HEK293 (cell line): ENCODE measurements around the gene CSNK1E.
A peak's percentile ranks its signal among the peaks of the same experiment; 100 is the strongest.

ENCODE experiments used
- CTCF ChIA-PET: fragments of 350-600 bp; formaldehyde crosslinking; extraction: SDS; loops from one replicate; lab custom pipeline; 2021; ENCODE audit warnings: antibody characterized with exemption; lab: Yijun Ruan, JAX
- POLR2A ChIA-PET: fragments of 300-600 bp; formaldehyde crosslinking; extraction: SDS; loops from one replicate; lab custom pipeline; 2020; ENCODE audit warnings: antibody characterized with exemption, inconsistent platforms; lab: Yijun Ruan, JAX
- H3K27ac ChIP-seq: fragments of 200-500 bp; sonication (Bioruptor generic); 2 replicates; pipeline ENCODE4 v1.5.1; 2014; ENCODE audit warnings: low read depth, low read length, control low read depth, inconsistent platforms; ENCODE audit errors: extremely low read depth
- H3K36me3 ChIP-seq, 2 experiments: fragments of 200-500 bp in 1 of 2; sonication (Bioruptor generic) in 1 of 2; 1 replicate in 1 of 2; 2 replicates in 1 of 2; pipeline ENCODE4 v1.5.1; 2014 to 2017; ENCODE audit warnings: inconsistent platforms in 2 of 2, low read length in 2 of 2; ENCODE audit not compliant: control insufficient read depth in 2 of 2, insufficient read depth in 1 of 2
- H3K4me1 ChIP-seq: fragments of 200-500 bp; sonication (Bioruptor generic); 2 replicates; pipeline ENCODE4 v1.5.1; 2014; ENCODE audit warnings: mild to moderate bottlenecking, low read length, inconsistent platforms; ENCODE audit not compliant: control insufficient read depth, insufficient read depth
- H3K4me3 ChIP-seq: 2 replicates; pipeline ENCODE4 v1.5.1; 2011; ENCODE audit warnings: low read depth, mild to moderate bottlenecking, control low read depth, low read length, moderate library complexity
- H3K9me3 ChIP-seq: fragments of 200-500 bp; sonication (Bioruptor generic); 2 replicates; pipeline ENCODE4 v1.5.1; 2014; ENCODE audit warnings: low read depth, low read length, inconsistent platforms; ENCODE audit not compliant: control insufficient read depth, insufficient read depth
- BCL11A ChIP-seq: fragments of 450-650 bp; formaldehyde crosslinking; IDR thresholded peaks from 2 replicates; pipeline ENCODE4 v1.5.1; 2016; ENCODE audit warnings: low read depth, missing biosample characterization, missing genetic modification characterization
- GLIS1 ChIP-seq: fragments of 450-650 bp; formaldehyde crosslinking; IDR thresholded peaks from 2 replicates; pipeline ENCODE4 v1.5.1; 2016; ENCODE audit warnings: missing biosample characterization, missing genetic modification characterization
- KLF16 ChIP-seq: fragments of 450-650 bp; formaldehyde crosslinking; IDR thresholded peaks from 2 replicates; pipeline ENCODE4 v1.5.1; 2017; ENCODE audit warnings: missing biosample characterization, missing genetic modification characterization
- ZBTB44 ChIP-seq: fragments of 450-650 bp; IDR thresholded peaks from 2 replicates; pipeline ENCODE4 v1.5.1; 2018; ENCODE audit warnings: missing biosample characterization, mild to moderate bottlenecking, missing genetic modification characterization
- ZEB2 ChIP-seq: fragments of 450-650 bp; formaldehyde crosslinking; IDR thresholded peaks from 2 replicates; pipeline ENCODE4 v1.5.1; 2016; ENCODE audit warnings: missing biosample characterization, missing genetic modification characterization
- ZNF133 ChIP-seq: fragments of 450-650 bp; formaldehyde crosslinking; IDR thresholded peaks from 2 replicates; pipeline ENCODE4 v1.5.1; 2016; ENCODE audit warnings: missing biosample characterization, missing genetic modification characterization
- ZNF23 ChIP-seq: fragments of 450-650 bp; formaldehyde crosslinking; IDR thresholded peaks from 2 replicates; pipeline ENCODE4 v1.5.1; 2016; ENCODE audit warnings: missing biosample characterization, missing genetic modification characterization, borderline replicate concordance
- ZNF335 ChIP-seq: fragments of 450-650 bp; formaldehyde crosslinking; conservative IDR thresholded peaks from 2 replicates; pipeline ENCODE4 v1.5.1; 2016; ENCODE audit warnings: missing biosample characterization, missing genetic modification characterization
- ZNF366 ChIP-seq: fragments of 450-650 bp; formaldehyde crosslinking; conservative IDR thresholded peaks from 2 replicates; pipeline ENCODE4 v1.5.1; 2016; ENCODE audit warnings: missing biosample characterization, missing genetic modification characterization
- ZNF571 ChIP-seq: fragments of 450-650 bp; formaldehyde crosslinking; IDR thresholded peaks from 2 replicates; pipeline ENCODE4 v1.5.0; 2017; ENCODE audit warnings: missing biosample characterization, missing genetic modification characterization
- ZNF623 ChIP-seq: fragments of 450-650 bp; formaldehyde crosslinking; IDR thresholded peaks from 2 replicates; pipeline ENCODE4 v1.5.1; 2016; ENCODE audit warnings: missing biosample characterization, missing genetic modification characterization
- ZNF629 ChIP-seq: fragments of 450-650 bp; formaldehyde crosslinking; IDR thresholded peaks from 2 replicates; pipeline ENCODE4 v1.5.1; 2017; ENCODE audit warnings: missing biosample characterization, missing genetic modification characterization
- ZNF701 ChIP-seq: fragments of 450-650 bp; formaldehyde crosslinking; IDR thresholded peaks from 2 replicates; pipeline ENCODE4 v1.5.1; 2016; ENCODE audit warnings: missing biosample characterization, missing genetic modification characterization
- ZNF747 ChIP-seq: fragments of 450-650 bp; formaldehyde crosslinking; IDR thresholded peaks from 2 replicates; pipeline ENCODE4 v1.5.1; 2016; ENCODE audit warnings: missing biosample characterization, missing genetic modification characterization
- ZNF791 ChIP-seq: fragments of 450-650 bp; formaldehyde crosslinking; IDR thresholded peaks from 2 replicates; pipeline ENCODE4 v1.5.1; 2016; ENCODE audit warnings: missing biosample characterization, missing genetic modification characterization
- ZNF830 ChIP-seq: fragments of 450-650 bp; IDR thresholded peaks from 2 replicates; pipeline ENCODE4 v1.5.0; 2018; ENCODE audit warnings: missing biosample characterization, missing genetic modification characterization, low read depth, mild to moderate bottlenecking, moderate library complexity
- ZSCAN4 ChIP-seq: fragments of 450-650 bp; formaldehyde crosslinking; IDR thresholded peaks from 2 replicates; pipeline ENCODE4 v1.5.1; 2017; ENCODE audit warnings: missing biosample characterization, missing genetic modification characterization
- TF ChIP-seq, protein P1 (sequence below): fragments of 450-650 bp; IDR thresholded peaks from 2 replicates; pipeline ENCODE4 v1.5.1; 2018; ENCODE audit warnings: missing biosample characterization, missing genetic modification characterization
- TF ChIP-seq, protein P2 (sequence below): fragments of 450-650 bp; formaldehyde crosslinking; IDR thresholded peaks from 2 replicates; pipeline ENCODE4 v1.5.1; 2017; ENCODE audit warnings: missing biosample characterization, missing genetic modification characterization
- TF ChIP-seq, protein P3 (sequence below): fragments of 450-650 bp; formaldehyde crosslinking; IDR thresholded peaks from 2 replicates; pipeline ENCODE4 v1.5.1; 2017; ENCODE audit warnings: missing biosample characterization, missing genetic modification characterization

CSNK1E gene

GRCh38 chr22:38257650-38258250, 59.5 kb downstream of the CSNK1E start:
- TF ChIP-seq ZNF335, result peak; percentile 42; the same call in 1 of the 2 replicates
- TF ChIP-seq, protein P1, sequence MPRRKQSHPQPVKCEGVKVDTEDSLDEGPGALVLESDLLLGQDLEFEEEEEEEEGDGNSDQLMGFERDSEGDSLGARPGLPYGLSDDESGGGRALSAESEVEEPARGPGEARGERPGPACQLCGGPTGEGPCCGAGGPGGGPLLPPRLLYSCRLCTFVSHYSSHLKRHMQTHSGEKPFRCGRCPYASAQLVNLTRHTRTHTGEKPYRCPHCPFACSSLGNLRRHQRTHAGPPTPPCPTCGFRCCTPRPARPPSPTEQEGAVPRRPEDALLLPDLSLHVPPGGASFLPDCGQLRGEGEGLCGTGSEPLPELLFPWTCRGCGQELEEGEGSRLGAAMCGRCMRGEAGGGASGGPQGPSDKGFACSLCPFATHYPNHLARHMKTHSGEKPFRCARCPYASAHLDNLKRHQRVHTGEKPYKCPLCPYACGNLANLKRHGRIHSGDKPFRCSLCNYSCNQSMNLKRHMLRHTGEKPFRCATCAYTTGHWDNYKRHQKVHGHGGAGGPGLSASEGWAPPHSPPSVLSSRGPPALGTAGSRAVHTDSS (tag by site-specific recombination), result no peak
- peak overlapping the region; percentile 34; the same call in 1 of the 2 replicates for H3K27ac ChIP-seq
- no peaks in the 10 kb centered on the region; a peak in 1 of 3 replicates for H3K36me3 ChIP-seq
- no peak overlapping the region for H3K4me3 ChIP-seq
- H3K9me3 ChIP-seq, result no peaks in the 10 kb centered on the region
- ChIA-PET CTCF (interaction anchor here (0.7 to 1.9 kb wide), 6 partner anchors 28 to 205 kb away, joined by 3 to 8 read pairs (median 3); no protein-coding TSS in a partner anchor), POLR2A (interaction anchor here (0.7 kb wide), 1 partner anchor 66 kb away, joined by 6 read pairs; no protein-coding TSS in a partner anchor)
- peaks cover 11% of the 10 kb centered on the region for H3K4me1 ChIP-seq

DNA sequence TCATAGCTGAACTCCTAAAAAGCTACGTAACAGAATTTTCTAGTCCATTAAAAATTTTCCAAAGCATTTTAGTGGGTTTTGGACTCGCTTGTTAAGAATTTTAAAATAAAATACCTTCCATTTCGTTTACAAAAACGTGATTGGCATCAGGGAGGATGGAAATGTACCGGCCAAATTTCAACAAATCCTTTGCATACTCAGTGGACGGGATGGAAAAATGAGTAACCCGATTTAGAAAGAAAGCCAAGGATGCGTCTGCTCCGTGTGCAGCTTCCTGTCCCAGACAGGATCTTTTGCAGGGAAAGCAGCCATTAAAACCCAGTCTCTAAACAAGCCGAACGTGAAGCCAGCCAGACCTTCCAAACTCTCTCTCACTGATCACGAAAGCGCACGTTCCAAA, 60.1 kb downstream of the CSNK1E start:
- Histone ChIP-seq H3K9me3 (no peaks in the 10 kb centered on the region), H3K4me3 (no peak overlapping the region), H3K4me1 (peaks cover 11% of the 10 kb centered on the region), H3K36me3 (no peaks in the 10 kb centered on the region; a peak in 1 of 3 replicates), H3K27ac (no peak overlapping the region)
- ChIA-PET CTCF (interaction anchor here (0.6 to 1.9 kb wide), 6 partner anchors 27 to 246 kb away, joined by 3 to 8 read pairs (median 4); no protein-coding TSS in a partner anchor), POLR2A (no interaction called here)
- TF ChIP-seq ZNF571, result no peak
- TF ChIP-seq, all 188 proteins: peak for 0

- H3K36me3 ChIP-seq, result no peaks in the 10 kb centered on the region; a peak in 1 of 3 replicates
- CTCF ChIA-PET, result interaction anchor here (1.1 kb wide), 1 partner anchor 288 kb away, joined by 4 read pairs; no protein-coding TSS in a partner anchor
- no peak overlapping the region for H3K27ac ChIP-seq
- H3K9me3 ChIP-seq, result no peaks in the 10 kb centered on the region
- POLR2A ChIA-PET, result no interaction called here
- no peak overlapping the region for H3K4me3 ChIP-seq
- peaks cover 11% of the 10 kb centered on the region for H3K4me1 ChIP-seq
- TF ChIP-seq ZNF366 (tag by site-specific recombination) (no peak), ZNF701 (tag by site-specific recombination) (no peak)
Observed at GRCh38 chr22:38255697-38256096, 61.5 kb downstream of the CSNK1E start.

DNA sequence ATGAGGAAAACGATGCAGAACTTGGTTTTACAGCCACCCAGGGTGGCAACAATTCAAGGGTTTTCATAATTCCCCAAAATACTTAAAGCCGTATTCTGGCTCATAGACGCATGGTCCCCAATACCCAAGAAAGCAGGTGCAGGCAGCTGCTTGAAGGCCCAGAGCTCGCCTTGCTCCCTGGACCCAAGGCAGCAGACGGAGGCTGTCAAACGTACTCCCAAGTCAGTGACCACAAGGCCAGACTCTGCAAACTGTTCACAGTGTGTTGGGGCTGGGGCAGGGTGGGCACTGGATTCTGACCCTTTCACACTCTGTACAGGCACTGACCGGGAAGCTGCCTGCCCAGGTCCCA, 65.9 kb downstream of the CSNK1E start:
- peaks cover 0 to 23% of the 10 kb centered on the region in 2 experiments; a peak in 1 of 3 replicates for H3K36me3 ChIP-seq
- no peaks in the 10 kb centered on the region for H3K9me3 ChIP-seq
- ChIA-PET POLR2A (interaction anchor here (0.6 kb wide), 1 partner anchor 8 kb away, joined by 3 read pairs; no protein-coding TSS in a partner anchor), CTCF (interaction anchor here (0.6 kb wide), 1 partner anchor 339 kb away, joined by 3 read pairs; no protein-coding TSS in a partner anchor)
- H3K4me1 ChIP-seq, result no peaks in the 10 kb centered on the region
- H3K4me3 ChIP-seq, result no peak overlapping the region
- no peak overlapping the region for H3K27ac ChIP-seq
- TF ChIP-seq ZNF623 (no peak), ZSCAN4 (tag by site-specific recombination) (no peak), ZEB2 (tag by site-specific recombination) (no peak), ZNF791 (no peak), BCL11A (tag by site-specific recombination) (no peak), ZBTB44 (tag by site-specific recombination) (no peak), ZNF629 (tag by site-specific recombination) (no peak), ZNF747 (no peak), ZNF23 (tag by site-specific recombination) (no peak), ZNF133 (no peak), ZNF830 (tag by site-specific recombination) (no peak), KLF16 (tag by site-specific recombination) (no peak), GLIS1 (no peak)
- TF ChIP-seq, protein P2, sequence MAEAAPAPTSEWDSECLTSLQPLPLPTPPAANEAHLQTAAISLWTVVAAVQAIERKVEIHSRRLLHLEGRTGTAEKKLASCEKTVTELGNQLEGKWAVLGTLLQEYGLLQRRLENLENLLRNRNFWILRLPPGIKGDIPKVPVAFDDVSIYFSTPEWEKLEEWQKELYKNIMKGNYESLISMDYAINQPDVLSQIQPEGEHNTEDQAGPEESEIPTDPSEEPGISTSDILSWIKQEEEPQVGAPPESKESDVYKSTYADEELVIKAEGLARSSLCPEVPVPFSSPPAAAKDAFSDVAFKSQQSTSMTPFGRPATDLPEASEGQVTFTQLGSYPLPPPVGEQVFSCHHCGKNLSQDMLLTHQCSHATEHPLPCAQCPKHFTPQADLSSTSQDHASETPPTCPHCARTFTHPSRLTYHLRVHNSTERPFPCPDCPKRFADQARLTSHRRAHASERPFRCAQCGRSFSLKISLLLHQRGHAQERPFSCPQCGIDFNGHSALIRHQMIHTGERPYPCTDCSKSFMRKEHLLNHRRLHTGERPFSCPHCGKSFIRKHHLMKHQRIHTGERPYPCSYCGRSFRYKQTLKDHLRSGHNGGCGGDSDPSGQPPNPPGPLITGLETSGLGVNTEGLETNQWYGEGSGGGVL, result no peak
- TF ChIP-seq, protein P3, sequence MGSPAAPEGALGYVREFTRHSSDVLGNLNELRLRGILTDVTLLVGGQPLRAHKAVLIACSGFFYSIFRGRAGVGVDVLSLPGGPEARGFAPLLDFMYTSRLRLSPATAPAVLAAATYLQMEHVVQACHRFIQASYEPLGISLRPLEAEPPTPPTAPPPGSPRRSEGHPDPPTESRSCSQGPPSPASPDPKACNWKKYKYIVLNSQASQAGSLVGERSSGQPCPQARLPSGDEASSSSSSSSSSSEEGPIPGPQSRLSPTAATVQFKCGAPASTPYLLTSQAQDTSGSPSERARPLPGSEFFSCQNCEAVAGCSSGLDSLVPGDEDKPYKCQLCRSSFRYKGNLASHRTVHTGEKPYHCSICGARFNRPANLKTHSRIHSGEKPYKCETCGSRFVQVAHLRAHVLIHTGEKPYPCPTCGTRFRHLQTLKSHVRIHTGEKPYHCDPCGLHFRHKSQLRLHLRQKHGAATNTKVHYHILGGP (tag by site-specific recombination), result no peak
